H1 (cell line): ENCODE data around the gene FBLN2. TPM values are rescaled to one million over a fixed set of nuclear protein-coding genes. Genes with fewer than 3 reads are reported as not detected.

Source experiments
- CTCF ChIA-PET: fragments of 300-600 bp; sonication (Branson Sonifier 250); formaldehyde crosslinking; loops from one replicate; lab custom pipeline; 2021; ENCODE audit not compliant: partially characterized antibody; lab: Charles Lee
- POLR2A ChIA-PET: fragments of 300-600 bp; sonication (Branson Sonifier 250); formaldehyde crosslinking; loops from one replicate; lab custom pipeline; 2021; ENCODE audit warnings: inconsistent platforms; ENCODE audit not compliant: partially characterized antibody; lab: Charles Lee
- DNase-seq, 2 experiments: peaks; one replicate each; pipeline versions ENCODE4 v3.0.0 to v3.0.0-alpha.2; 2010 to 2022; ENCODE audit warnings: low spot score in 2 of 2, low read depth in 1 of 2, mixed read lengths in 1 of 2
- FAIRE-seq: peaks from 2 replicates; lab custom pipeline; 2011; peaks lifted over from hg19 to GRCh38; lab: Jason Lieb, UNC
- H2AFZ ChIP-seq: 2 replicates; pipeline ENCODE4 v1.8.1; 2012; ENCODE audit warnings: low read length, inconsistent platforms
- H2AK5ac ChIP-seq: 2 replicates; pipeline ENCODE4 v1.6.1; 2013; ENCODE audit warnings: low read depth, low read length
- H2BK120ac ChIP-seq: replicated peaks from 2 replicates; pipeline ENCODE3; 2013; ENCODE audit warnings: low read depth, low read length, inconsistent platforms
- H2BK12ac ChIP-seq: 2 replicates; pipeline ENCODE4 v1.6.1; 2013; ENCODE audit warnings: low read depth, low read length
- H2BK15ac ChIP-seq: 2 replicates; pipeline ENCODE4 v1.6.1; 2013; ENCODE audit warnings: low read length
- H2BK20ac ChIP-seq: 2 replicates; pipeline ENCODE4 v1.6.1; 2013; ENCODE audit warnings: low read length
- H2BK5ac ChIP-seq: 2 replicates; pipeline ENCODE4 v1.6.1; 2013; ENCODE audit warnings: low read depth, low read length
- H3K14ac ChIP-seq: 2 replicates; pipeline ENCODE4 v1.6.1; 2013; ENCODE audit warnings: inconsistent platforms; ENCODE audit not compliant: insufficient read length
- H3K18ac ChIP-seq: 2 replicates; pipeline ENCODE4 v1.6.1; 2013; ENCODE audit warnings: low read length; ENCODE audit errors: extremely low read depth
- H3K23ac ChIP-seq: 2 replicates; pipeline ENCODE4 v1.6.1; 2013; ENCODE audit warnings: inconsistent platforms; ENCODE audit not compliant: insufficient read length
- H3K23me2 ChIP-seq: 2 replicates; pipeline ENCODE4 v1.6.1; 2013; ENCODE audit warnings: low read depth, low read length
- H3K27ac ChIP-seq: 2 replicates; pipeline ENCODE4 v1.6.1; 2011; ENCODE audit warnings: low read depth, low read length, inconsistent platforms
- H3K27me3 ChIP-seq, 4 experiments: replicated peaks in 1 of 4; 1 replicate in 1 of 4; 2 replicates in 3 of 4; pipeline versions ENCODE4 v1.6.1 to v1.8.1; 2011 to 2013; ENCODE audit warnings: low read length in 3 of 4, mild to moderate bottlenecking in 3 of 4, inconsistent platforms in 2 of 4, mixed read lengths in 2 of 4, moderate library complexity in 1 of 4; ENCODE audit not compliant: control insufficient read depth in 3 of 4, insufficient read depth in 3 of 4; ENCODE audit errors: extremely low read depth in 1 of 4
- H3K36me3 ChIP-seq, 4 experiments: 2 replicates each; pipeline versions ENCODE4 v1.6.1 to v1.8.1; 2011 to 2013; ENCODE audit warnings: mild to moderate bottlenecking in 4 of 4, low read length in 3 of 4, moderate library complexity in 2 of 4, control low read depth in 1 of 4, inconsistent platforms in 1 of 4; ENCODE audit not compliant: insufficient read depth in 4 of 4, control insufficient read depth in 2 of 4
- H3K4ac ChIP-seq: replicated peaks from 2 replicates; pipeline ENCODE3; 2013; ENCODE audit warnings: low read length, low read depth, mixed read lengths, inconsistent platforms; ENCODE audit not compliant: insufficient read length
- H3K4me1 ChIP-seq, 4 experiments: replicated peaks in 1 of 4; 1 replicate in 1 of 4; 2 replicates in 3 of 4; pipeline versions ENCODE4 v1.6.1 to v1.8.1; 2011 to 2013; ENCODE audit warnings: low read length in 3 of 4, inconsistent platforms in 2 of 4, mixed read lengths in 1 of 4; ENCODE audit not compliant: insufficient read depth in 4 of 4, control insufficient read depth in 3 of 4
- H3K4me2 ChIP-seq, 2 experiments: 2 replicates each; pipeline versions ENCODE4 v1.6.1 to v1.8.1; 2011 to 2013; ENCODE audit warnings: low read depth in 2 of 2, low read length in 2 of 2, control low read depth in 1 of 2, inconsistent platforms in 1 of 2, mild to moderate bottlenecking in 1 of 2; ENCODE audit not compliant: insufficient read depth in 1 of 2
- H3K4me3 ChIP-seq, 4 experiments: fragments of 200-600, 300-600 bp in 1 of 4; sonication (generic), shearing (Covaris generic), sonication (Bioruptor Twin) in 1 of 4; 2 replicates each; pipeline versions ENCODE4 v1.5.1 to v1.8.1; 2011 to 2016; ENCODE audit warnings: low read length in 4 of 4, low read depth in 3 of 4, control low read depth in 2 of 4, inconsistent platforms in 2 of 4, mild to moderate bottlenecking in 2 of 4, mixed read lengths in 1 of 4, moderate library complexity in 1 of 4; ENCODE audit not compliant: insufficient read depth in 2 of 4; ENCODE audit errors: extremely low read depth in 1 of 4
- H3K56ac ChIP-seq: replicated peaks from 2 replicates; pipeline ENCODE3; 2013; ENCODE audit warnings: low read depth, mild to moderate bottlenecking, mixed read lengths, low read length, inconsistent platforms; ENCODE audit not compliant: insufficient read length
- H3K79me1 ChIP-seq: 2 replicates; pipeline ENCODE4 v1.6.1; 2013; ENCODE audit warnings: low read depth, low read length, control low read depth
- H3K79me2 ChIP-seq, 2 experiments: 2 replicates each; pipeline versions ENCODE4 v1.6.1 to v1.8.1; 2012 to 2013; ENCODE audit warnings: low read length in 2 of 2, mild to moderate bottlenecking in 2 of 2, inconsistent platforms in 1 of 2; ENCODE audit not compliant: insufficient read depth in 2 of 2, control insufficient read depth in 1 of 2
- H3K9ac ChIP-seq, 4 experiments: replicated peaks in 1 of 4; 1 replicate in 1 of 4; 2 replicates in 3 of 4; pipeline versions ENCODE4 v1.6.1 to v1.8.1; 2011 to 2013; ENCODE audit warnings: low read depth in 3 of 4, low read length in 3 of 4, control low read depth in 2 of 4, mild to moderate bottlenecking in 2 of 4, moderate library complexity in 2 of 4, inconsistent platforms in 1 of 4; ENCODE audit errors: extremely low read depth in 1 of 4
- H3K9me3 ChIP-seq, 2 experiments: 2 replicates each; pipeline versions ENCODE4 v1.6.1 to v1.8.1; 2012 to 2013; ENCODE audit warnings: mild to moderate bottlenecking in 2 of 2, moderate library complexity in 2 of 2, control low read depth in 1 of 2, inconsistent platforms in 1 of 2, low read depth in 1 of 2, low read length in 1 of 2, mixed read lengths in 1 of 2; ENCODE audit not compliant: insufficient read depth in 2 of 2
- H4K20me1 ChIP-seq, 2 experiments: replicated peaks in 1 of 2; 2 replicates each; pipeline versions ENCODE3 to v1.8.1; 2011 to 2013; ENCODE audit warnings: inconsistent platforms in 2 of 2, low read length in 2 of 2, mild to moderate bottlenecking in 1 of 2; ENCODE audit not compliant: insufficient read depth in 2 of 2, control insufficient read depth in 1 of 2
- H4K5ac ChIP-seq: 2 replicates; pipeline ENCODE4 v1.6.1; 2013; ENCODE audit warnings: low read length, low read depth, mixed read lengths, inconsistent platforms; ENCODE audit not compliant: insufficient read length
- H4K8ac ChIP-seq: 2 replicates; pipeline ENCODE4 v1.8.0; 2013; ENCODE audit warnings: mild to moderate bottlenecking, moderate library complexity, low read length, inconsistent platforms; ENCODE audit not compliant: insufficient read depth; ENCODE audit errors: extremely low read depth
- H4K91ac ChIP-seq: replicated peaks from 2 replicates; pipeline ENCODE3; 2013; ENCODE audit warnings: low read length, mixed read lengths, inconsistent platforms; ENCODE audit not compliant: insufficient read length
- BACH1 ChIP-seq: IDR thresholded peaks from 2 replicates; pipeline ENCODE4 v1.6.1; 2012; ENCODE audit warnings: low read length, improper control_type of control experiment
- CREB1 ChIP-seq: IDR thresholded peaks from 2 replicates; pipeline ENCODE4 v1.6.1; 2012; ENCODE audit warnings: inconsistent platforms
- RAD21 ChIP-seq, 2 experiments: IDR thresholded peaks in 1 of 2; conservative IDR thresholded peaks in 1 of 2; 2 replicates each; pipeline ENCODE4 v1.6.1; 2011; ENCODE audit warnings: low read depth in 2 of 2, low read length in 2 of 2, improper control_type of control experiment in 1 of 2, inconsistent platforms in 1 of 2, mild to moderate bottlenecking in 1 of 2, moderate library complexity in 1 of 2
- SIX5 ChIP-seq: IDR thresholded peaks from 2 replicates; pipeline ENCODE4 v1.6.1; 2011; ENCODE audit warnings: mild to moderate bottlenecking, low read depth, low read length
- TAF7 ChIP-seq: optimal IDR thresholded peaks from 2 replicates; pipeline ENCODE3; 2011; ENCODE audit warnings: low read depth, mild to moderate bottlenecking, inconsistent platforms, low read length, moderate library complexity, borderline replicate concordance
- USF2 ChIP-seq: IDR thresholded peaks from 2 replicates; pipeline ENCODE4 v1.6.1; 2011; ENCODE audit warnings: low read length, improper control_type of control experiment
- WGBS, 2 experiments: shearing (Covaris generic) in 1 of 2; methylation state at CpG; one replicate each; pipeline versions ENCODE4 v1.1.6 to v1.1.7; 2013 to 2015; ENCODE audit warnings: low lambda C conversion rate in 2 of 2, mixed read lengths in 2 of 2, inconsistent platforms in 1 of 2, low coverage in 1 of 2, missing lambda C conversion rate in 1 of 2; ENCODE audit not compliant: insufficient replicate concordance in 2 of 2, insufficient coverage in 1 of 2, insufficient read length in 1 of 2; ENCODE audit errors: extremely low coverage in 1 of 2, missing lambda C conversion rate in 1 of 2; 5-methylcytosine and 5-hydroxymethylcytosine counted together
- polyA plus RNA-seq, 7 experiments: library from polyadenylated mRNA; depleted of rRNA in 3 of 7; stranded (reverse) in 5 of 7; unstranded in 2 of 7; fragments of >200 nt in 5 of 7; fragments of 200-250 nt in 2 of 7; gene quantifications; 1 replicate in 5 of 7; 2 replicates in 1 of 7; 4 replicates in 1 of 7; pipeline versions ENCODE4 v1.2.1 to v1.2.3, GENCODE V29; 2011 to 2013; ENCODE audit warnings: missing spikeins in 2 of 7, mixed read lengths in 2 of 7
- total RNA-seq: library from RNA; stranded (reverse); fragmentation: NEBNext Ultra II Directional; extraction: Animal tissue kit (Norgen Biotek cat#: 25700); gene quantifications from 2 replicates; pipeline ENCODE4 v1.2.1, GENCODE V29; 2021
- TF ChIP-seq, protein P1 (sequence below): IDR thresholded peaks from 2 replicates; pipeline ENCODE4 v1.6.1; 2012; ENCODE audit warnings: inconsistent platforms

The FBLN2 gene
- total and polyA plus RNA-seq, 2 of the 8 experiments (the other 6 are each of a cell fraction or from before 2014, with no cell fraction given), result 17.4 to 24.2 TPM

DNA sequence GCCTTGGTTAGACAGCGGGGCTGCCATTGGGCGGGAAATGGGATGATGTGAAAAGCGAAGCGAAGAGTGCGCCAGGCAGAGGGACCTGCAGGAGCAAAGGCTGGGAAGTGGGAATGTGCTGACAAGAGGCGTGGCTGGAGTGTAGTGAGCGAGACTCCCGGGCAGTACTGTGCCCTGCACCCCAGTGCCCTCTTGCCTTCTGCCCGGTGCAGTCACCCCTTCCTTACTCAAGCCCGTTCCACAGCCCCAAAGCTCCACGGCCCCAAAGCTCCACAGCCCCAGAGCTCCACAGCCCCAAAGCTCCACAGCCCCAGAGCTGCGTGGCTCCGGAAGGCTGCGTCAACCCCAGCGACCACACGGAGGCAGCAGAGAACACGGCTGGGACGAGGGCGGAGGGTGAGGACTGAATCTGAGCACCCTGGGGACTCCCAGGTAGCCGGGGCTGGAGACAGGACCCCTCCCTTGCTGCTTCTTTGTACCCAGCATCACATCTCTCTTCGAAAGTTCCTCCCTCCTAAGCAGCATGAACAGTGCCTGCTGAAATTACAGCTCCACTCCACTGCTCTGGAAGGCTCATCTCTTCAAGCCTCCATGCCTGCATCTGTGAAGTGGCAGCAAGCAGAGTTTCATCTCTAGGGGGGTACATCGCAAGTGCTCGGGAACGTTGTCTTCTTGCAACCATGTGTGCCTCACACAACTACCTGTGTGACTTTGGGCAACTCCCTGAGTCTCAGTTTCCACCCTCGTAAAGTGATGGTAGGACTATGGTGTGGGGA, 108.9 kb downstream of the FBLN2 start:
- H2BK12ac ChIP-seq, result peak overlapping the region; percentile 60; the same call in 1 of the 2 replicates
- no peaks in the 10 kb centered on the region for H3K79me1 ChIP-seq
- H2AK5ac ChIP-seq, result no peak overlapping the region
- H3K18ac ChIP-seq, result no peak overlapping the region
- no peak overlapping the region for H4K91ac ChIP-seq
- H3K56ac ChIP-seq, result no peak overlapping the region
- H3K9me3 ChIP-seq, result no peaks in the 10 kb centered on the region
- peaks cover 1 to 31% (median 27%) of the 10 kb centered on the region in 4 experiments for H3K27me3 ChIP-seq
- no peak overlapping the region for H2BK120ac ChIP-seq
- peaks cover 1% of the 10 kb centered on the region; the same call in 1 of the 2 replicates for H3K23me2 ChIP-seq
- CTCF ChIA-PET, result interaction anchor here (0.6 to 34.9 kb wide), 67 partner anchors 10 to 881 kb away, joined by 3 to 772 read pairs (median 5); partner anchors contain the start of gene WNT7A
- no peaks in the 10 kb centered on the region for H4K20me1 ChIP-seq
- no peak overlapping the region; a peak in 1 of 8 replicates for H3K4me3 ChIP-seq
- no peak overlapping the region for H2BK5ac ChIP-seq
- H3K79me2 ChIP-seq, result no peaks in the 10 kb centered on the region
- peak overlapping the region; percentile 92; the same call in 1 of the 2 replicates for H2BK15ac ChIP-seq
- POLR2A ChIA-PET, result interaction anchor here (0.7 to 1.2 kb wide), 3 partner anchors 115 to 230 kb away, joined by 3 to 4 read pairs (median 3); no protein-coding TSS in a partner anchor
- FAIRE-seq (no peak), DNase-seq (peak in 1 of 2 experiments; percentile 86)
- H3K23ac ChIP-seq, result no peak overlapping the region
- 26% methylated on average over 25 of the region's 25 CpGs; no CpG with 5 or more reads in 1 of the 2 experiments for WGBS, 2 experiments
- no peak overlapping the region for H4K5ac ChIP-seq
- no peak overlapping the region for H2AFZ ChIP-seq
- H3K14ac ChIP-seq, result no peak overlapping the region
- H3K4me1 ChIP-seq, result peaks cover 0 to 8% (median 6%) of the 10 kb centered on the region in 4 experiments; a peak in 5 of 7 replicates
- no peak overlapping the region for H3K27ac ChIP-seq
- peak overlapping the region; percentile 51 for H4K8ac ChIP-seq
- H3K4ac ChIP-seq, result no peak overlapping the region
- H3K36me3 ChIP-seq, result no peaks in the 10 kb centered on the region
- H3K9ac ChIP-seq, result no peak overlapping the region
- peak overlapping the region in 1 of 2 experiments; percentile 55; a peak in 3 of 4 replicates for H3K4me2 ChIP-seq
- H2BK20ac ChIP-seq, result 0 out of 2 replicates have a peak overlapping the region, but pooled peaks have one; percentile 48
- TF ChIP-seq BACH1 (peak; percentile 58; the same call in 1 of the 2 replicates), USF2 (no peak), RAD21 (IDR thresholded peaks at IDR 0.05 in 1 of 2, conservative IDR thresholded peaks at IDR 0.05 in 1 of 2; ENCODE audit: low read depth in 2 of 2, low read length in 2 of 2) (peak; percentile 95 to 96), CREB1 (peak; percentile 48), TAF7 (no peak), SIX5 (no peak)
- TF ChIP-seq, protein P1, sequence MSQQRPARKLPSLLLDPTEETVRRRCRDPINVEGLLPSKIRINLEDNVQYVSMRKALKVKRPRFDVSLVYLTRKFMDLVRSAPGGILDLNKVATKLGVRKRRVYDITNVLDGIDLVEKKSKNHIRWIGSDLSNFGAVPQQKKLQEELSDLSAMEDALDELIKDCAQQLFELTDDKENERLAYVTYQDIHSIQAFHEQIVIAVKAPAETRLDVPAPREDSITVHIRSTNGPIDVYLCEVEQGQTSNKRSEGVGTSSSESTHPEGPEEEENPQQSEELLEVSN, result peak; percentile 76
